ENCODE results near the gene CSKMT. TPM values are rescaled to one million over a fixed set of nuclear protein-coding genes. Genes with fewer than 3 reads are reported as not detected.

The CSKMT gene
- total RNA-seq, 1 experiment from 2014 or later, result 16.3 TPM

DNA sequence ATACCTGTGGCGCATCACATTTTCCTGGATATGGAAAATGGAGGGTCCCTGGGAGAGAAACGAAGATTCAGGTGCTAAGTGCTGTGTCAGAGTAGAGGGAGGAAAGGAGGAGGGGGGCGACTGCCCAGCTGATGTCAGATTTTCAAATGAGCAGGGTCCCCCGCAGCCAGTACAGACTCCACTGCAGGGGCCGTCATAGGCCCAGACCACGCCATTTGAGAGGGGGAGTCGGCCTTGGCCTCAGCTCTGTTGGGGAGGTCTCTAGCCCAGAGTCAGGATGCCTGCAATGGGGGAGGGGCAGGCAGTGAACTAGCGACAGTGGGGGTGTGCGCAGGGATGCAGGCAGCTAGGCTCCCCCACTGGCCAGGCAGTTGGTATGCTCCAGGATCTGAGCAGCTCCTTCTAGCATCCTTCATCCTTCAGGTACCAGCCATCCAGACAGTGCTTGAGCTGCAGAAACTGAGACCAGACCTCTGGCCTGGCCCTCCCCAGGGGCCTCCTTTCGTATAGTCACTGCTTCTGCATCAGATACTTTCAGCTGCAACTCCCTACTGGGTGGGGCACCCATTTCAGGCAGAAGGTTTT, 42.3 kb downstream of the CSKMT start, which contains the start of the genes BSCL2 and GNG3:
Gene BSCL2, minus strand, starts transcription at position 148 of the 585 bp plus-strand sequence. CDS start 229 bp downstream, outside the sequence.
Gene GNG3, plus strand, starts transcription at position 400 of the 585 bp plus-strand sequence. CDS start 620 bp downstream, outside the sequence.
- ChIA-PET POLR2A (ENCODE audit: unreplicated experiment) (interaction anchor here (0.6 kb wide), 1 partner anchor 46 kb away, joined by 4 read pairs; the partner anchor contains the start of gene ZBTB3), CTCF (no interaction called here)
- H3K27me3 ChIP-seq (ENCODE audit: low read length), result no peaks in the 10 kb centered on the region
- DNase-seq, result no peak
- 0 out of 2 replicates have a peak within 1 kb of the TSS, but pooled peaks have one; percentile 2 for H3K27ac ChIP-seq (ENCODE audit: low read length)
- no peak for ATAC-seq
- H4K20me1 ChIP-seq (ENCODE audit: low read length), result no peaks in the 10 kb centered on the region
- BruUV-seq (replicated peaks), result no TSS peak
- peak within 1 kb of the TSS; percentile 89 for H3K4me2 ChIP-seq (ENCODE audit: low read length)
- peaks cover 26% of the 10 kb centered on the region for H3K36me3 ChIP-seq (ENCODE audit: low read depth, low read length)
- H3F3A ChIP-seq (ENCODE audit: low read length, unreplicated experiment), result peaks cover 6% of the 10 kb centered on the region
- H2AFZ ChIP-seq (ENCODE audit: low read length), result peak within 1 kb of the TSS; percentile 76
- H3K4me3 ChIP-seq (ENCODE audit: low read length), result peak within 1 kb of the TSS; percentile 87
- H3K9ac ChIP-seq (ENCODE audit: low read length), result no peak within 1 kb of the TSS
- H3K9me2 ChIP-seq (replicated peaks; ENCODE audit: low read length), result no peaks in the 10 kb centered on the region
- TF ChIP-seq EZH2 (IDR thresholded peaks at IDR 0.05; ENCODE audit: low read length, unreplicated experiment), result no peak
- TF ChIP-seq EZH2phosphoT487 (IDR thresholded peaks at IDR 0.05; ENCODE audit: borderline replicate concordance, low read length), result no peak
- TF ChIP-seq, protein P1, sequence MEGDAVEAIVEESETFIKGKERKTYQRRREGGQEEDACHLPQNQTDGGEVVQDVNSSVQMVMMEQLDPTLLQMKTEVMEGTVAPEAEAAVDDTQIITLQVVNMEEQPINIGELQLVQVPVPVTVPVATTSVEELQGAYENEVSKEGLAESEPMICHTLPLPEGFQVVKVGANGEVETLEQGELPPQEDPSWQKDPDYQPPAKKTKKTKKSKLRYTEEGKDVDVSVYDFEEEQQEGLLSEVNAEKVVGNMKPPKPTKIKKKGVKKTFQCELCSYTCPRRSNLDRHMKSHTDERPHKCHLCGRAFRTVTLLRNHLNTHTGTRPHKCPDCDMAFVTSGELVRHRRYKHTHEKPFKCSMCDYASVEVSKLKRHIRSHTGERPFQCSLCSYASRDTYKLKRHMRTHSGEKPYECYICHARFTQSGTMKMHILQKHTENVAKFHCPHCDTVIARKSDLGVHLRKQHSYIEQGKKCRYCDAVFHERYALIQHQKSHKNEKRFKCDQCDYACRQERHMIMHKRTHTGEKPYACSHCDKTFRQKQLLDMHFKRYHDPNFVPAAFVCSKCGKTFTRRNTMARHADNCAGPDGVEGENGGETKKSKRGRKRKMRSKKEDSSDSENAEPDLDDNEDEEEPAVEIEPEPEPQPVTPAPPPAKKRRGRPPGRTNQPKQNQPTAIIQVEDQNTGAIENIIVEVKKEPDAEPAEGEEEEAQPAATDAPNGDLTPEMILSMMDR (conservative IDR thresholded peaks at IDR 0.05; ENCODE audit: low read depth, low read length), result no peak
- intact Hi-C loops (cut with micrococcal nuclease), result loop anchor here (2.0 kb wide), 1 partner anchor 21 kb away; the partner anchor contains the start of gene TTC9C
- no peaks in the 10 kb centered on the region for H3K9me3 ChIP-seq (ENCODE audit: low read length)
- peaks cover 17% of the 10 kb centered on the region for H3K4me1 ChIP-seq (ENCODE audit: insufficient read depth, low read length)
- 0 out of 2 replicates have a peak, but pooled peaks cover 5% of the 10 kb centered on the region for H3K79me2 ChIP-seq (ENCODE audit: low read length)

DNA sequence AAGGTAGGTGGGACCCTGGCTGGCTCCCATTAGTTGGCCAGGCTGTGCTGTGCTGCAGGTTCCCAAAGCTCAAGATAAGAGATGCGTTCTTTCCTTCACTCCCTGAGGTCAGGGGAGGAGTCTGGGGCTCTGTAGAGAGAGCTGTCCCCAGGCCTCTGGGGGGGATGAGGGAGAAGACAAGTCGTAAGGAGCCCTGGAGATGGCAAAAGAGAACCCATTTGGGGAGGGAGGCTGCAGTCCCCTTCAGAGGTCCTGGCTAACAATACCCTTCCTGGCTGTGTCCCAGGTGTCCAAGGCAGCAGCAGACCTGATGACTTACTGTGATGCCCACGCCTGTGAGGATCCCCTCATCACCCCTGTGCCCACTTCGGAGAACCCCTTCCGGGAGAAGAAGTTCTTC, 43.3 kb downstream of the CSKMT start:
- TF ChIP-seq, protein P1 (conservative IDR thresholded peaks at IDR 0.05; ENCODE audit: low read depth, low read length), result no peak
- TF ChIP-seq EZH2phosphoT487 (IDR thresholded peaks at IDR 0.05; ENCODE audit: borderline replicate concordance, low read length) (no peak), EZH2 (IDR thresholded peaks at IDR 0.05; ENCODE audit: low read length, unreplicated experiment) (no peak)
- BruUV-seq (replicated peaks), result no TSS peak
- Histone ChIP-seq H3K4me1 (ENCODE audit: insufficient read depth, low read length) (peaks cover 17% of the 10 kb centered on the region), H3K36me3 (ENCODE audit: low read depth, low read length) (peaks cover 36% of the 10 kb centered on the region), H3K79me2 (ENCODE audit: low read length) (0 out of 2 replicates have a peak, but pooled peaks cover 5% of the 10 kb centered on the region), H3K27ac (ENCODE audit: low read length) (no peak overlapping the region), H3F3A (ENCODE audit: low read length, unreplicated experiment) (peaks cover 6% of the 10 kb centered on the region), H3K9me2 (replicated peaks; ENCODE audit: low read length) (no peaks in the 10 kb centered on the region), H3K27me3 (ENCODE audit: low read length) (no peaks in the 10 kb centered on the region), H4K20me1 (ENCODE audit: low read length) (no peaks in the 10 kb centered on the region), H3K4me2 (ENCODE audit: low read length) (no peak overlapping the region), H2AFZ (ENCODE audit: low read length) (no peak overlapping the region), H3K9me3 (ENCODE audit: low read length) (no peaks in the 10 kb centered on the region), H3K4me3 (ENCODE audit: low read length) (no peak overlapping the region), H3K9ac (ENCODE audit: low read length) (no peak overlapping the region)
- intact Hi-C loops (cut with micrococcal nuclease), result no loop called here
- no peak for ATAC-seq
- no peak for DNase-seq
- ChIA-PET POLR2A (ENCODE audit: unreplicated experiment) (no interaction called here), CTCF (no interaction called here)

DNA sequence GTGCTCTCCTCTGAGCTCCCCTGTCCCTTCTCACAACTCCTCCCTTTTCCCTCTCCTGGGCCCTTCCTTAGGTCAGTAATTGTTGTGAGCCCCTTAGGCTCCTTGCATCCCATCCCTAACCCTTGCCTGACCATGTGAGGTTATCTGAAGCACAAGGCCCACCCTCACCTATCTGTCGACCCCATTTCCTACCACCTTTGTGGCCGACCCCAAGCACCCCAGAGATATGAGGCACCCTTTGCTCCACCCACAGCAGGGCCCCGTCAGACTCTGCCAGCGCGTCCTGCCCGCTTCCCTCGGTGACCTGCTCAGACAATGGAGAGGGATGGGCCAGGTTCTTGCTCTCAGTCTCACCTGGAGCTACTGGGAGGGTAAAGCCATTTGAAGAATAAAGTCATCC, 43.7 kb downstream of the CSKMT start:
- no peaks in the 10 kb centered on the region for H3K9me2 ChIP-seq (replicated peaks; ENCODE audit: low read length)
- ChIA-PET CTCF (no interaction called here), POLR2A (ENCODE audit: unreplicated experiment) (no interaction called here)
- no peaks in the 10 kb centered on the region for H3K9me3 ChIP-seq (ENCODE audit: low read length)
- no TSS peak for BruUV-seq (replicated peaks)
- ATAC-seq (no peak), DNase-seq (no peak)
- no peak overlapping the region for H2AFZ ChIP-seq (ENCODE audit: low read length)
- H3K4me3 ChIP-seq (ENCODE audit: low read length), result no peak overlapping the region
- H3K4me2 ChIP-seq (ENCODE audit: low read length), result no peak overlapping the region
- H3K9ac ChIP-seq (ENCODE audit: low read length), result no peak overlapping the region
- no peaks in the 10 kb centered on the region for H3K27me3 ChIP-seq (ENCODE audit: low read length)
- peaks cover 6% of the 10 kb centered on the region for H3F3A ChIP-seq (ENCODE audit: low read length, unreplicated experiment)
- H3K4me1 ChIP-seq (ENCODE audit: insufficient read depth, low read length), result peaks cover 17% of the 10 kb centered on the region
- no peaks in the 10 kb centered on the region for H4K20me1 ChIP-seq (ENCODE audit: low read length)
- 0 out of 2 replicates have a peak, but pooled peaks cover 5% of the 10 kb centered on the region for H3K79me2 ChIP-seq (ENCODE audit: low read length)
- intact Hi-C loops (cut with micrococcal nuclease), result no loop called here
- TF ChIP-seq, protein P1 (conservative IDR thresholded peaks at IDR 0.05; ENCODE audit: low read depth, low read length), result no peak
- TF ChIP-seq EZH2 (IDR thresholded peaks at IDR 0.05; ENCODE audit: low read length, unreplicated experiment), result no peak
- TF ChIP-seq EZH2phosphoT487 (IDR thresholded peaks at IDR 0.05; ENCODE audit: borderline replicate concordance, low read length), result no peak
- peaks cover 40% of the 10 kb centered on the region for H3K36me3 ChIP-seq (ENCODE audit: low read depth, low read length)
- H3K27ac ChIP-seq (ENCODE audit: low read length), result no peak overlapping the region

All from PC-3 (cell line).